Lower leg skin (tissue), 4 donors: ENCODE data around the gene GPATCH2. TPM values are rescaled to one million over a fixed set of nuclear protein-coding genes. Genes with fewer than 3 reads are reported as not detected.

Source experiments
- DNase-seq, 2 donors: peaks; one replicate each; pipeline ENCODE4 v3.0.0-alpha.2; 2019; ENCODE audit warnings: low spot score in 2 of 2
- H3K4me3 ChIP-seq: fragments of 200-600 bp; sonication (generic); 2 replicates; pipeline ENCODE4 v1.5.1; 2017; ENCODE audit warnings: mild to moderate bottlenecking, low read depth; ENCODE audit not compliant: poor library complexity, severe bottlenecking
- POLR2A ChIP-seq, 2 donors: fragments of 450-650 bp; IDR thresholded peaks; one replicate each; pipeline ENCODE4 v1.6.1; 2016 to 2017; ENCODE audit warnings: antibody characterized with exemption in 2 of 2, mild to moderate bottlenecking in 1 of 2, moderate library complexity in 1 of 2
- WGBS, 2 donors: methylation state at CpG; one replicate each; pipeline ENCODE4 v1.1.5; 2018; 5-methylcytosine and 5-hydroxymethylcytosine counted together
- intact Hi-C: fragments of 100-400 bp; cut with DNase I; formaldehyde crosslinking; loops from one replicate; pipeline ENCODE4 v1.15.0; 2023; ENCODE audit warnings: low total_unique reads
- total RNA-seq, 4 donors: library from RNA; depleted of rRNA; stranded (reverse); fragments of >200 nt; gene quantifications; one replicate each; pipeline ENCODE4 v1.1.0, GENCODE V29; 2016
- TF ChIP-seq, protein P1 (sequence below), 3 donors: fragments of 450-650 bp; IDR thresholded peaks; one replicate each; pipeline ENCODE4 v1.5.1; 2016; ENCODE audit warnings: antibody characterized with exemption in 3 of 3, mild to moderate bottlenecking in 3 of 3, moderate library complexity in 2 of 3

Gene GPATCH2
- total RNA-seq, 4 donors from 2014 or later: 8.7 to 11.7 (median 9.2) TPM

DNA sequence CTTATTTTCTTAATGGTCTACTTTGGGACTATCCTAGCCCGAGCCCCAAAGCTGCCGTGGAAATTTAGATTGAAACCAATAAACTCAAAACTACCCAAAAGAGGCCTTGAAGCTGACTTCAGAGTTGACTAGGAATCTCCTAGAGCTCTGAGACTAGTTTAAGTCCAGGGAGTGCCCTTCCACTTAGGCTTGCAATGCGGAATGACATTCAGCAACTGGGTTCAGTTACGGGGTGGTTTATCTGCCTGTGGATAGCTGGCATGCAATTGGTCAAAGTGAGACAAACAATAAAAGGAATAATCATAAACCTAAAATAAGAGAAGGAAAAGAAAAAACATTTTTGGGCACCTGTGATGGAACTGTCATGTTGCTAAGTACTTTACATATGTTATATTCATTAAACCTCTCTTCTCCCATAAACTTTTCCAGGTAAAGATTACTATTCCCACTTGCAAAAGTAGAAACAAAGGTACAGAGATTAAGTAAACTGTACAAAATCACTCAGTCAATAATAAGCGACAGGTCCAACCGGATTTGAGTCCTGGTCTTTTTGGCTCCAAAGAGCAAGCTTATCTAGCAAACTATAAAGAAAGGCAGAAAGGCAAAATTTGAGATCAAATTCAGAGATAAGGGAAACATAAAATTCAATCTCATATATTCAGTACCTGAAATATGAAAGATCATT is 56.5 kb downstream of the GPATCH2 start:
- 87 to 94% methylated on average over 6 of the region's 6 CpGs for WGBS, 2 donors
- no peak overlapping the region for H3K4me3 ChIP-seq
- DNase-seq: no peak
- intact Hi-C loops: no loop called here
- TF ChIP-seq POLR2A (IDR thresholded peaks at IDR 0.05): no peak
- TF ChIP-seq, protein P1, sequence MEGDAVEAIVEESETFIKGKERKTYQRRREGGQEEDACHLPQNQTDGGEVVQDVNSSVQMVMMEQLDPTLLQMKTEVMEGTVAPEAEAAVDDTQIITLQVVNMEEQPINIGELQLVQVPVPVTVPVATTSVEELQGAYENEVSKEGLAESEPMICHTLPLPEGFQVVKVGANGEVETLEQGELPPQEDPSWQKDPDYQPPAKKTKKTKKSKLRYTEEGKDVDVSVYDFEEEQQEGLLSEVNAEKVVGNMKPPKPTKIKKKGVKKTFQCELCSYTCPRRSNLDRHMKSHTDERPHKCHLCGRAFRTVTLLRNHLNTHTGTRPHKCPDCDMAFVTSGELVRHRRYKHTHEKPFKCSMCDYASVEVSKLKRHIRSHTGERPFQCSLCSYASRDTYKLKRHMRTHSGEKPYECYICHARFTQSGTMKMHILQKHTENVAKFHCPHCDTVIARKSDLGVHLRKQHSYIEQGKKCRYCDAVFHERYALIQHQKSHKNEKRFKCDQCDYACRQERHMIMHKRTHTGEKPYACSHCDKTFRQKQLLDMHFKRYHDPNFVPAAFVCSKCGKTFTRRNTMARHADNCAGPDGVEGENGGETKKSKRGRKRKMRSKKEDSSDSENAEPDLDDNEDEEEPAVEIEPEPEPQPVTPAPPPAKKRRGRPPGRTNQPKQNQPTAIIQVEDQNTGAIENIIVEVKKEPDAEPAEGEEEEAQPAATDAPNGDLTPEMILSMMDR (IDR thresholded peaks at IDR 0.05): no peak

GRCh38 chr1:217569021-217569420 is 61.9 kb downstream of the GPATCH2 start:
- WGBS, 2 donors: 42 to 52% methylated on average over 2 of the region's 2 CpGs
- TF ChIP-seq, protein P1 (IDR thresholded peaks at IDR 0.05): no peak
- no peak for TF ChIP-seq POLR2A (IDR thresholded peaks at IDR 0.05)
- intact Hi-C loops: no loop called here
- DNase-seq: no peak
- no peak overlapping the region for H3K4me3 ChIP-seq

DNA sequence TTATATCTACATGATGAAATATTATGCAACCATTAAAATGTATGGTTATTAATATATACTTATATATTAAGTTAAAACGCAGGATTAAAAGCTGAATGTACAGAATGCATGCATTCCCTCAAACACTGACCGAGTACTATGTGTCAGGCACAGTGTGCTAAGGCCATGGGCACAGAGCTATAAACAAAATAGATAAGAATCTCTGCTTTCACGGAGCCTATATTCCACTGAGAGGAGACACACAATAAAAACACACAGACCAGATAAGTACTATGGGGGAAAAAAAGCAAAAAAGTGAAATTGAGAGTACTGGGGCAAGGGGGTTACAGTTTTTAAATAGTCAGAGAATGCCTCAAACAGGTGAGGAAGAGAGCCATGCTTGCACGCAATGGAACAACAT is 62.7 kb downstream of the GPATCH2 start:
- WGBS, 2 donors: 92 to 94% methylated on average over 4 of the region's 4 CpGs
- intact Hi-C loops: no loop called here

GRCh38 chr1:217564833-217565232 is 66.1 kb downstream of the GPATCH2 start:
- DNase-seq: no peak
- intact Hi-C loops: no loop called here
- H3K4me3 ChIP-seq: no peak overlapping the region
- TF ChIP-seq POLR2A (IDR thresholded peaks at IDR 0.05): no peak
- TF ChIP-seq, protein P1 (IDR thresholded peaks at IDR 0.05): no peak
- 90 to 91% methylated on average over 3 of the region's 3 CpGs for WGBS, 2 donors

More for the DNA sequence above, 62.7 kb downstream of the GPATCH2 start:
- H3K4me3 ChIP-seq: no peak overlapping the region
- TF ChIP-seq, protein P1 (IDR thresholded peaks at IDR 0.05): no peak
- no peak for TF ChIP-seq POLR2A (IDR thresholded peaks at IDR 0.05)
- no peak for DNase-seq

- intact Hi-C loops: no loop called here
- no peak for DNase-seq
- 79 to 88% methylated on average over 6 of the region's 6 CpGs for WGBS, 2 donors
Measured at GRCh38 chr1:217564207-217564606, 66.7 kb downstream of the GPATCH2 start.

More at GRCh38 chr1:217564207-217564606, 66.7 kb downstream of the GPATCH2 start:
- TF ChIP-seq, protein P1 (IDR thresholded peaks at IDR 0.05): no peak
- TF ChIP-seq POLR2A (IDR thresholded peaks at IDR 0.05): no peak
- H3K4me3 ChIP-seq: no peak overlapping the region
